Myocyte (in vitro differentiated cells): ENCODE results near the gene CASP10. TPM values are rescaled to one million over a fixed set of nuclear protein-coding genes. Genes with fewer than 3 reads are reported as not detected.

ENCODE experiments used
- DNase-seq: peaks from one replicate; pipeline ENCODE4 v3.0.0-alpha.2; 2012; ENCODE audit warnings: low read depth
- total RNA-seq: library from RNA; depleted of rRNA; stranded (reverse); fragments of >200 nt; gene quantifications from 2 replicates; pipeline ENCODE4 v1.2.3, GENCODE V29; 2014

The CASP10 gene
- total RNA-seq, 1 donor from 2014 or later: 0.48 TPM

- DNase-seq: no peak
These were observed 13.1 kb downstream of the CASP10 start for GRCh38 chr2:201196003-201196402.

GRCh38 chr2:201196803-201197202, 13.9 kb downstream of the CASP10 start:
- no peak for DNase-seq

GRCh38 chr2:201197781-201198180, 14.8 kb downstream of the CASP10 start:
- no peak for DNase-seq

GRCh38 chr2:201199847-201200246, 16.9 kb downstream of the CASP10 start:
- DNase-seq: no peak

- DNase-seq: no peak
These were observed 17.4 kb downstream of the CASP10 start for GRCh38 chr2:201200345-201200744.

- no peak for DNase-seq
These were observed 18.4 kb downstream of the CASP10 start for GRCh38 chr2:201201371-201201770.

GRCh38 chr2:201203916-201204654, 21.1 kb downstream of the CASP10 start:
- DNase-seq: no peak

GRCh38 chr2:201204655-201205514, 21.9 kb downstream of the CASP10 start:
- no peak for DNase-seq

- DNase-seq: no peak
These were observed 22.5 kb downstream of the CASP10 start for GRCh38 chr2:201205515-201205849.

- DNase-seq: no peak
These were observed 25.8 kb downstream of the CASP10 start for GRCh38 chr2:201208563-201209252.

- DNase-seq: no peak
These were observed 33.0 kb downstream of the CASP10 start for GRCh38 chr2:201215963-201216362.

GRCh38 chr2:201216918-201217317, 34.0 kb downstream of the CASP10 start:
- no peak for DNase-seq

- DNase-seq: peak; percentile 76
These were observed 35.8 kb downstream of the CASP10 start for GRCh38 chr2:201218780-201219179.

- DNase-seq: no peak
These were observed 36.6 kb downstream of the CASP10 start for GRCh38 chr2:201219328-201220096.

- DNase-seq: no peak
These were observed 37.2 kb downstream of the CASP10 start for GRCh38 chr2:201220102-201220570.

- DNase-seq: no peak
These were observed 40.4 kb downstream of the CASP10 start for GRCh38 chr2:201223089-201224073.

- peak; percentile 29 for DNase-seq
These were observed 45.5 kb downstream of the CASP10 start for GRCh38 chr2:201228271-201228911.

GRCh38 chr2:201228912-201229290, 46.0 kb downstream of the CASP10 start:
- no peak for DNase-seq

- DNase-seq: peak; percentile 87
These were observed 49.0 kb downstream of the CASP10 start for GRCh38 chr2:201231781-201232466.
